Cardiac fibroblast (primary cell): Measurements from ENCODE around the gene ATP9A.
"Not testable (repeated sequence)": the region's sequence is repeated elsewhere in the genome, so short reads cannot be mapped to it uniquely, and the experiment has no call there.

Experiments
- DNase-seq, 2 donors: peaks; one replicate each; pipeline versions ENCODE4 v3.0.0 to v3.0.0-alpha.2; 2010; ENCODE audit warnings: low read depth in 2 of 2
- H3K4me3 ChIP-seq, 2 donors: replicated peaks in 1 of 2; 1 replicate in 1 of 2; 2 replicates in 1 of 2; pipeline ENCODE4 v1.5.1; 2011; ENCODE audit warnings: low read depth in 2 of 2, low read length in 2 of 2, mild to moderate bottlenecking in 2 of 2, moderate library complexity in 1 of 2
- CTCF ChIP-seq: IDR thresholded peaks from one replicate; pipeline ENCODE4 v1.5.1; 2011; ENCODE audit warnings: low read depth, mild to moderate bottlenecking, low read length, inconsistent platforms

ATP9A gene

GRCh38 chr20:51739722-51740249, 28.4 kb downstream of the ATP9A start:
- DNase-seq, result no peak
- no peak overlapping the region for H3K4me3 ChIP-seq
- no peak for TF ChIP-seq CTCF

- DNase-seq, result no peak
- TF ChIP-seq CTCF, result no peak
- no peak overlapping the region for H3K4me3 ChIP-seq
Measured at GRCh38 chr20:51738877-51739447, 29.2 kb downstream of the ATP9A start.

GRCh38 chr20:51738261-51738660, 29.9 kb downstream of the ATP9A start:
- not testable (repeated sequence) for DNase-seq, H3K4me3 ChIP-seq

- TF ChIP-seq CTCF, result no peak
- DNase-seq, result no peak
- H3K4me3 ChIP-seq, result no peak overlapping the region
Measured at GRCh38 chr20:51736947-51737346, 31.2 kb downstream of the ATP9A start.

GRCh38 chr20:51735728-51736600, 32.2 kb downstream of the ATP9A start:
- no peak for TF ChIP-seq CTCF
- no peak for DNase-seq
- no peak overlapping the region for H3K4me3 ChIP-seq

- no peak for TF ChIP-seq CTCF
- H3K4me3 ChIP-seq, result no peak overlapping the region
- no peak for DNase-seq
Measured at GRCh38 chr20:51734876-51735720, 33.1 kb downstream of the ATP9A start.

GRCh38 chr20:51733070-51733469, 35.1 kb downstream of the ATP9A start:
- TF ChIP-seq CTCF, result no peak
- no peak for DNase-seq
- H3K4me3 ChIP-seq, result no peak overlapping the region
